GM12878 (cell line): ENCODE data around the gene JADE2.

Experiments used
- DPF2 ChIP-seq: fragments of 450-650 bp; IDR thresholded peaks from 2 replicates; pipeline ENCODE4 v1.6.1; 2017; ENCODE audit warnings: mild to moderate bottlenecking
- EP300 ChIP-seq, 2 experiments: fragments of 150-350 bp in 1 of 2; IDR thresholded peaks; 2 replicates each; pipeline ENCODE4 v1.6.1; 2011 to 2012; ENCODE audit warnings: low read depth in 2 of 2, low read length in 2 of 2, borderline replicate concordance in 1 of 2, improper control_type of control experiment in 1 of 2, inconsistent platforms in 1 of 2; ENCODE audit not compliant: control insufficient read depth in 1 of 2
- EZH2 ChIP-seq: IDR thresholded peaks from 2 replicates; pipeline ENCODE4 v1.6.1; 2012; ENCODE audit warnings: low read depth, mild to moderate bottlenecking, control low read depth, inconsistent platforms, low read length, borderline replicate concordance; ENCODE audit not compliant: control insufficient read depth
- FOXM1 ChIP-seq: IDR thresholded peaks from 2 replicates; pipeline ENCODE4 v1.6.1; 2012; ENCODE audit warnings: low read depth, mild to moderate bottlenecking, inconsistent platforms, low read length, moderate library complexity
- GABPA ChIP-seq: IDR thresholded peaks from 2 replicates; pipeline ENCODE4 v1.6.1; 2014; ENCODE audit warnings: antibody characterized with exemption, low read depth, mild to moderate bottlenecking, inconsistent platforms
- HDGF ChIP-seq: fragments of 450-650 bp; IDR thresholded peaks from 2 replicates; pipeline ENCODE4 v1.6.1; 2016; ENCODE audit warnings: antibody characterized with exemption
- NFIC ChIP-seq: IDR thresholded peaks from 2 replicates; pipeline ENCODE4 v1.6.1; 2012; ENCODE audit warnings: low read depth, mild to moderate bottlenecking, inconsistent platforms, low read length, moderate library complexity
- NRF1 ChIP-seq: conservative IDR thresholded peaks from 2 replicates; pipeline ENCODE4 v1.6.1; 2011; ENCODE audit warnings: mild to moderate bottlenecking, low read depth, low read length, improper control_type of control experiment
- POLR2A ChIP-seq: IDR thresholded peaks from 2 replicates; pipeline ENCODE4 v1.6.1; 2011; ENCODE audit warnings: low read depth, mild to moderate bottlenecking, low read length
- POLR2AphosphoS5 ChIP-seq: IDR thresholded peaks from 2 replicates; pipeline ENCODE4 v1.6.1; 2011; ENCODE audit warnings: mild to moderate bottlenecking, low read length, inconsistent platforms
- TF ChIP-seq, protein P1 (sequence below): fragments of 450-650 bp; IDR thresholded peaks from 2 replicates; pipeline ENCODE4 v1.6.1; 2017; ENCODE audit warnings: mild to moderate bottlenecking
- TF ChIP-seq, protein P2 (sequence below): IDR thresholded peaks from 2 replicates; pipeline ENCODE4 v1.6.1; 2012; ENCODE audit warnings: low read depth, low read length, improper control_type of control experiment
- TF ChIP-seq, protein P3 (sequence below): fragments of 450-650 bp; conservative IDR thresholded peaks from 2 replicates; pipeline ENCODE4 v1.6.1; 2017; ENCODE audit warnings: mild to moderate bottlenecking, moderate library complexity
- TF ChIP-seq, protein P4 (sequence below), 3 experiments: IDR thresholded peaks in 2 of 3; conservative IDR thresholded peaks in 1 of 3; 2 replicates each; pipeline ENCODE4 v1.5.1; 2011; ENCODE audit warnings: low read depth in 3 of 3, low read length in 3 of 3, mild to moderate bottlenecking in 3 of 3, control low read depth in 2 of 3, moderate library complexity in 2 of 3, inconsistent platforms in 1 of 3, mixed read lengths in 1 of 3; ENCODE audit not compliant: control insufficient read depth in 2 of 3, insufficient read depth in 1 of 3; ENCODE audit errors: extremely low read depth in 1 of 3

DNA sequence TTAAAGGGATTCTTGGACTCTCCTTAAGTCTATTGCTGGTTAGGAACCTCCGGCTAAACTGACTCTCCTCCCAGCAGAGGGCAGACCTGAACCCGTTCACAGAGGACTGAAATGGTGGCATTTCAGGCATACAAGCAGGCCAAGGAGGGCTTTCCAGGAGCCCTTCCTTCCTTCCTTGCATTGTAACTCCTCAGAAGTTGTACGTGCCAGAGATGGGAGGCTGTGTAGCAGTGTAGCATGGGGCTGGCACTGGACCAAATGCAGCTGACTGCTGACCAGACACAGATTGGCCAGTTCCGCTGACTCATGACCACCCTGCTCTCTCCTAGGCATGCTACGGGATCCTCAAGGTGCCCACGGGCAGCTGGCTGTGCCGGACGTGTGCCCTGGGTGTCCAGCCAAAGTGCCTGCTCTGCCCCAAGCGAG, 36.4 kb downstream of the JADE2 start:
- TF ChIP-seq, protein P1, sequence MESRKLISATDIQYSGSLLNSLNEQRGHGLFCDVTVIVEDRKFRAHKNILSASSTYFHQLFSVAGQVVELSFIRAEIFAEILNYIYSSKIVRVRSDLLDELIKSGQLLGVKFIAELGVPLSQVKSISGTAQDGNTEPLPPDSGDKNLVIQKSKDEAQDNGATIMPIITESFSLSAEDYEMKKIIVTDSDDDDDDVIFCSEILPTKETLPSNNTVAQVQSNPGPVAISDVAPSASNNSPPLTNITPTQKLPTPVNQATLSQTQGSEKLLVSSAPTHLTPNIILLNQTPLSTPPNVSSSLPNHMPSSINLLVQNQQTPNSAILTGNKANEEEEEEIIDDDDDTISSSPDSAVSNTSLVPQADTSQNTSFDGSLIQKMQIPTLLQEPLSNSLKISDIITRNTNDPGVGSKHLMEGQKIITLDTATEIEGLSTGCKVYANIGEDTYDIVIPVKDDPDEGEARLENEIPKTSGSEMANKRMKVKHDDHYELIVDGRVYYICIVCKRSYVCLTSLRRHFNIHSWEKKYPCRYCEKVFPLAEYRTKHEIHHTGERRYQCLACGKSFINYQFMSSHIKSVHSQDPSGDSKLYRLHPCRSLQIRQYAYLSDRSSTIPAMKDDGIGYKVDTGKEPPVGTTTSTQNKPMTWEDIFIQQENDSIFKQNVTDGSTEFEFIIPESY, result no peak
- TF ChIP-seq FOXM1 (no peak), GABPA (no peak), NRF1 (no peak), NFIC (no peak), EZH2 (no peak), POLR2AphosphoS5 (no peak), DPF2 (no peak), POLR2A (no peak), EP300 (IDR thresholded peaks at IDR 0.05; ENCODE audit: borderline replicate concordance in 1 of 2, control insufficient read depth in 1 of 2, low read depth in 2 of 2, low read length in 2 of 2) (no peak), HDGF (no peak)
- TF ChIP-seq, protein P2, sequence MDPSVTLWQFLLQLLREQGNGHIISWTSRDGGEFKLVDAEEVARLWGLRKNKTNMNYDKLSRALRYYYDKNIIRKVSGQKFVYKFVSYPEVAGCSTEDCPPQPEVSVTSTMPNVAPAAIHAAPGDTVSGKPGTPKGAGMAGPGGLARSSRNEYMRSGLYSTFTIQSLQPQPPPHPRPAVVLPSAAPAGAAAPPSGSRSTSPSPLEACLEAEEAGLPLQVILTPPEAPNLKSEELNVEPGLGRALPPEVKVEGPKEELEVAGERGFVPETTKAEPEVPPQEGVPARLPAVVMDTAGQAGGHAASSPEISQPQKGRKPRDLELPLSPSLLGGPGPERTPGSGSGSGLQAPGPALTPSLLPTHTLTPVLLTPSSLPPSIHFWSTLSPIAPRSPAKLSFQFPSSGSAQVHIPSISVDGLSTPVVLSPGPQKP, result no peak
- TF ChIP-seq, protein P3, sequence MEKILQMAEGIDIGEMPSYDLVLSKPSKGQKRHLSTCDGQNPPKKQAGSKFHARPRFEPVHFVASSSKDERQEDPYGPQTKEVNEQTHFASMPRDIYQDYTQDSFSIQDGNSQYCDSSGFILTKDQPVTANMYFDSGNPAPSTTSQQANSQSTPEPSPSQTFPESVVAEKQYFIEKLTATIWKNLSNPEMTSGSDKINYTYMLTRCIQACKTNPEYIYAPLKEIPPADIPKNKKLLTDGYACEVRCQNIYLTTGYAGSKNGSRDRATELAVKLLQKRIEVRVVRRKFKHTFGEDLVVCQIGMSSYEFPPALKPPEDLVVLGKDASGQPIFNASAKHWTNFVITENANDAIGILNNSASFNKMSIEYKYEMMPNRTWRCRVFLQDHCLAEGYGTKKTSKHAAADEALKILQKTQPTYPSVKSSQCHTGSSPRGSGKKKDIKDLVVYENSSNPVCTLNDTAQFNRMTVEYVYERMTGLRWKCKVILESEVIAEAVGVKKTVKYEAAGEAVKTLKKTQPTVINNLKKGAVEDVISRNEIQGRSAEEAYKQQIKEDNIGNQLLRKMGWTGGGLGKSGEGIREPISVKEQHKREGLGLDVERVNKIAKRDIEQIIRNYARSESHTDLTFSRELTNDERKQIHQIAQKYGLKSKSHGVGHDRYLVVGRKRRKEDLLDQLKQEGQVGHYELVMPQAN, result no peak
- TF ChIP-seq, protein P4, sequence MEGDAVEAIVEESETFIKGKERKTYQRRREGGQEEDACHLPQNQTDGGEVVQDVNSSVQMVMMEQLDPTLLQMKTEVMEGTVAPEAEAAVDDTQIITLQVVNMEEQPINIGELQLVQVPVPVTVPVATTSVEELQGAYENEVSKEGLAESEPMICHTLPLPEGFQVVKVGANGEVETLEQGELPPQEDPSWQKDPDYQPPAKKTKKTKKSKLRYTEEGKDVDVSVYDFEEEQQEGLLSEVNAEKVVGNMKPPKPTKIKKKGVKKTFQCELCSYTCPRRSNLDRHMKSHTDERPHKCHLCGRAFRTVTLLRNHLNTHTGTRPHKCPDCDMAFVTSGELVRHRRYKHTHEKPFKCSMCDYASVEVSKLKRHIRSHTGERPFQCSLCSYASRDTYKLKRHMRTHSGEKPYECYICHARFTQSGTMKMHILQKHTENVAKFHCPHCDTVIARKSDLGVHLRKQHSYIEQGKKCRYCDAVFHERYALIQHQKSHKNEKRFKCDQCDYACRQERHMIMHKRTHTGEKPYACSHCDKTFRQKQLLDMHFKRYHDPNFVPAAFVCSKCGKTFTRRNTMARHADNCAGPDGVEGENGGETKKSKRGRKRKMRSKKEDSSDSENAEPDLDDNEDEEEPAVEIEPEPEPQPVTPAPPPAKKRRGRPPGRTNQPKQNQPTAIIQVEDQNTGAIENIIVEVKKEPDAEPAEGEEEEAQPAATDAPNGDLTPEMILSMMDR (IDR thresholded peaks at IDR 0.05 in 2 of 3, conservative IDR thresholded peaks at IDR 0.05 in 1 of 3; ENCODE audit: control insufficient read depth in 2 of 3, extremely low read depth in 1 of 3, insufficient read depth in 1 of 3, low read depth in 3 of 3, low read length in 3 of 3), result peak in 2 of 3 experiments; percentile 22 to 39; a peak in 3 of 6 replicates
